ENCODE data around the gene DIPK1B. TPM values are rescaled to one million over a fixed set of nuclear protein-coding genes. Genes with fewer than 3 reads are reported as not detected.

The DIPK1B gene
- total and polyA plus RNA-seq, 10 of the 15 experiments (the other 5 are each of a cell fraction or from before 2014, with no cell fraction given): 0.08 to 0.28 (median 0.13) TPM; not detected in 3

DNA sequence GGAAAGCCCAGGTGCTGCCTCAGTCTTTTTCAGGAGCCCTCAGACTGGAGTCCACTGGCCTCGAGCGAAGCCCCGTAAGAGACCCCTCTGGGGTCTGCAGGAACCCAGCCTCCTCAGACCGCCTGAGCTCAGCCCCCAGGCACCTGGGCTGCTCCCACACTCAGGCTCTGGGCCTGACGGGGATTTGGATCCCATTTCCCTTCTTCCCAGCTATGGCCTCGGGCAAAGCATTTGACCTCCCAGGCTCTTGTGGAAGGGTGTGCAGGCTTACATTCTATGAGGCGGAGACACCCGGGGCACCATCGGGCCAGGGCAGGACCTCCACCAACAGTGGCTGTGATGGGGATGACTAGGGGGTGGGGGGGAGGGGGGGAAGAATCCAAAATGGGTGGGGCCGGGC lies 29.7 kb upstream of the DIPK1B start:
- Histone ChIP-seq H4K20me1 (ENCODE audit: control insufficient read depth, insufficient read depth) (no peaks in the 10 kb centered on the region; the same call in none of the 2 replicates), H2AFZ (ENCODE audit: control insufficient read depth, low read depth, low read length) (no peak overlapping the region), H3K4me1 (ENCODE audit: control insufficient read depth, insufficient read depth, low read length) (peaks cover 8% of the 10 kb centered on the region), H3K9me3 (replicated peaks; ENCODE audit: control insufficient read depth, insufficient read depth, low read length) (no peaks in the 10 kb centered on the region), H3K36me3 (ENCODE audit: control insufficient read depth in 2 of 2, insufficient read depth in 2 of 2, low read length in 1 of 2) (no peaks in the 10 kb centered on the region), H3K9ac (ENCODE audit: control insufficient read depth, insufficient read depth, low read length) (no peak overlapping the region), H3K4me3 (no peak overlapping the region), H3K4me2 (ENCODE audit: control insufficient read depth, insufficient read depth) (no peak overlapping the region), H3K27ac (ENCODE audit: control insufficient read depth, insufficient read depth) (no peak overlapping the region), H3K79me2 (ENCODE audit: control insufficient read depth, insufficient read depth, low read length) (peaks cover 7% of the 10 kb centered on the region), H3K27me3 (replicated peaks in 1 of 2; ENCODE audit: control insufficient read depth in 2 of 2, insufficient read depth in 2 of 2, low read length in 1 of 2) (no peaks in the 10 kb centered on the region)
- SMC1A ChIA-PET (ENCODE audit: uncharacterized antibody, unreplicated experiment): no interaction called here
- intact Hi-C loops (cut with micrococcal nuclease; ENCODE audit: unreplicated experiment): no loop called here
- FAIRE-seq (no peak), DNase-seq (ENCODE audit: low read depth, low spot score) (no peak), ATAC-seq (no peak)
- 74% methylated on average over 7 of the region's 10 CpGs for WGBS (ENCODE audit: insufficient coverage, insufficient replicate concordance, low lambda C conversion rate, missing lambda C conversion rate)
- POLR2A ChIA-PET: no interaction called here
- in situ Hi-C loops (cut with MboI): no loop called here
- RAD21 ChIA-PET (ENCODE audit: unreplicated experiment): no interaction called here
- CTCF ChIA-PET: no interaction called here
- TF ChIP-seq SIN3A (IDR thresholded peaks at IDR 0.05; ENCODE audit: low read depth, low read length): no peak
- no peak for TF ChIP-seq YY1 (IDR thresholded peaks at IDR 0.05; ENCODE audit: low read depth, low read length)
- no peak for TF ChIP-seq NR2F1 (conservative IDR thresholded peaks at IDR 0.05)
- TF ChIP-seq, protein P1, sequence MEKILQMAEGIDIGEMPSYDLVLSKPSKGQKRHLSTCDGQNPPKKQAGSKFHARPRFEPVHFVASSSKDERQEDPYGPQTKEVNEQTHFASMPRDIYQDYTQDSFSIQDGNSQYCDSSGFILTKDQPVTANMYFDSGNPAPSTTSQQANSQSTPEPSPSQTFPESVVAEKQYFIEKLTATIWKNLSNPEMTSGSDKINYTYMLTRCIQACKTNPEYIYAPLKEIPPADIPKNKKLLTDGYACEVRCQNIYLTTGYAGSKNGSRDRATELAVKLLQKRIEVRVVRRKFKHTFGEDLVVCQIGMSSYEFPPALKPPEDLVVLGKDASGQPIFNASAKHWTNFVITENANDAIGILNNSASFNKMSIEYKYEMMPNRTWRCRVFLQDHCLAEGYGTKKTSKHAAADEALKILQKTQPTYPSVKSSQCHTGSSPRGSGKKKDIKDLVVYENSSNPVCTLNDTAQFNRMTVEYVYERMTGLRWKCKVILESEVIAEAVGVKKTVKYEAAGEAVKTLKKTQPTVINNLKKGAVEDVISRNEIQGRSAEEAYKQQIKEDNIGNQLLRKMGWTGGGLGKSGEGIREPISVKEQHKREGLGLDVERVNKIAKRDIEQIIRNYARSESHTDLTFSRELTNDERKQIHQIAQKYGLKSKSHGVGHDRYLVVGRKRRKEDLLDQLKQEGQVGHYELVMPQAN (conservative IDR thresholded peaks at IDR 0.05): no peak
- no peak for TF ChIP-seq ZSCAN29 (IDR thresholded peaks at IDR 0.05)
- no peak for TF ChIP-seq EZH2 (IDR thresholded peaks at IDR 0.05; ENCODE audit: borderline replicate concordance, control insufficient read depth, low read depth, low read length)
- no peak for TF ChIP-seq IKZF1 (conservative IDR thresholded peaks at IDR 0.05)
- TF ChIP-seq, protein P2, sequence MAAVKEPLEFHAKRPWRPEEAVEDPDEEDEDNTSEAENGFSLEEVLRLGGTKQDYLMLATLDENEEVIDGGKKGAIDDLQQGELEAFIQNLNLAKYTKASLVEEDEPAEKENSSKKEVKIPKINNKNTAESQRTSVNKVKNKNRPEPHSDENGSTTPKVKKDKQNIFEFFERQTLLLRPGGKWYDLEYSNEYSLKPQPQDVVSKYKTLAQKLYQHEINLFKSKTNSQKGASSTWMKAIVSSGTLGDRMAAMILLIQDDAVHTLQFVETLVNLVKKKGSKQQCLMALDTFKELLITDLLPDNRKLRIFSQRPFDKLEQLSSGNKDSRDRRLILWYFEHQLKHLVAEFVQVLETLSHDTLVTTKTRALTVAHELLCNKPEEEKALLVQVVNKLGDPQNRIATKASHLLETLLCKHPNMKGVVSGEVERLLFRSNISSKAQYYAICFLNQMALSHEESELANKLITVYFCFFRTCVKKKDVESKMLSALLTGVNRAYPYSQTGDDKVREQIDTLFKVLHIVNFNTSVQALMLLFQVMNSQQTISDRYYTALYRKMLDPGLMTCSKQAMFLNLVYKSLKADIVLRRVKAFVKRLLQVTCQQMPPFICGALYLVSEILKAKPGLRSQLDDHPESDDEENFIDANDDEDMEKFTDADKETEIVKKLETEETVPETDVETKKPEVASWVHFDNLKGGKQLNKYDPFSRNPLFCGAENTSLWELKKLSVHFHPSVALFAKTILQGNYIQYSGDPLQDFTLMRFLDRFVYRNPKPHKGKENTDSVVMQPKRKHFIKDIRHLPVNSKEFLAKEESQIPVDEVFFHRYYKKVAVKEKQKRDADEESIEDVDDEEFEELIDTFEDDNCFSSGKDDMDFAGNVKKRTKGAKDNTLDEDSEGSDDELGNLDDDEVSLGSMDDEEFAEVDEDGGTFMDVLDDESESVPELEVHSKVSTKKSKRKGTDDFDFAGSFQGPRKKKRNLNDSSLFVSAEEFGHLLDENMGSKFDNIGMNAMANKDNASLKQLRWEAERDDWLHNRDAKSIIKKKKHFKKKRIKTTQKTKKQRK (IDR thresholded peaks at IDR 0.05; ENCODE audit: low read depth, low read length): no peak
- TF ChIP-seq ZBTB40 (IDR thresholded peaks at IDR 0.05; ENCODE audit: borderline replicate concordance): no peak
- no TSS peak for BruUV-seq (replicated peaks)

Data from GM12878 (cell line).